Smooth muscle cell (in vitro differentiated cells): ENCODE results near the gene PDCD5. TPM values are rescaled to one million over a fixed set of nuclear protein-coding genes. Genes with fewer than 3 reads are reported as not detected.

Source experiments
- DNase-seq: peaks from one replicate; lab custom pipeline; 2025; ENCODE audit not compliant: unreplicated experiment; lab: John Stamatoyannopoulos, UW
- H2AFZ ChIP-seq: fragments of 200-600 bp; sonication (generic); 2 replicates; pipeline ENCODE4 v1.6.0; 2016; ENCODE audit warnings: antibody characterized with exemption, low read depth, mild to moderate bottlenecking
- H3F3A ChIP-seq: fragments of 200-600 bp; sonication (generic); 2 replicates; pipeline ENCODE4 v1.6.0; 2017; ENCODE audit warnings: antibody characterized with exemption, low read depth
- H3K27ac ChIP-seq: fragments of 200-600 bp; sonication (generic); 2 replicates; pipeline ENCODE4 v1.5.1; 2016; ENCODE audit warnings: low read depth, mild to moderate bottlenecking
- H3K27me3 ChIP-seq: fragments of 200-600 bp; sonication (generic); 2 replicates; pipeline ENCODE4 v1.6.1; 2016; ENCODE audit warnings: low read depth, mild to moderate bottlenecking
- H3K36me3 ChIP-seq: fragments of 200-600 bp; sonication (generic); 2 replicates; pipeline ENCODE4 v1.5.1; 2016; ENCODE audit warnings: low read depth
- H3K4me1 ChIP-seq: fragments of 200-600 bp; sonication (generic); 2 replicates; pipeline ENCODE4 v1.5.1; 2016; ENCODE audit warnings: low read depth
- H3K4me2 ChIP-seq: fragments of 200-600 bp; sonication (generic); 2 replicates; pipeline ENCODE4 v1.6.0; 2016; ENCODE audit warnings: mild to moderate bottlenecking
- H3K4me3 ChIP-seq: fragments of 200-600 bp; sonication (generic); 2 replicates; pipeline ENCODE4 v1.5.1; 2016; ENCODE audit warnings: mild to moderate bottlenecking
- H3K79me2 ChIP-seq: fragments of 200-600 bp; sonication (generic); 2 replicates; pipeline ENCODE4 v1.6.0; 2016; ENCODE audit warnings: low read depth, mild to moderate bottlenecking
- H3K9ac ChIP-seq: fragments of 200-600 bp; sonication (generic); 2 replicates; pipeline ENCODE4 v1.6.0; 2016; ENCODE audit warnings: low read depth
- H3K9me3 ChIP-seq: fragments of 200-600 bp; sonication (generic); replicated peaks from 2 replicates; pipeline ENCODE4 v1.5.1; 2016; ENCODE audit warnings: low read depth
- H4K20me1 ChIP-seq: fragments of 200-600 bp; sonication (generic); 2 replicates; pipeline ENCODE4 v1.6.0; 2016; ENCODE audit warnings: low read depth
- WGBS: methylation state at CpG from one replicate; pipeline ENCODE4 v1.1.7; 2016; ENCODE audit warnings: low lambda C conversion rate; 5-methylcytosine and 5-hydroxymethylcytosine counted together
- polyA plus RNA-seq: library from polyadenylated mRNA; unstranded; fragments of >200 nt; fragmentation: Nextera tagmentation; extraction: Ambion mirVana; gene quantifications from 2 replicates; pipeline ENCODE4 v1.2.1, GENCODE V29; 2016
- total RNA-seq: library from RNA; depleted of rRNA; stranded (reverse); fragments of >200 nt; gene quantifications from 2 replicates; pipeline ENCODE4 v1.2.3, GENCODE V29; 2014
- TF ChIP-seq, protein P1 (sequence below): fragments of 200-600 bp; sonication (generic); IDR thresholded peaks from 2 replicates; pipeline ENCODE4 v1.5.1; 2017; ENCODE audit warnings: borderline replicate concordance, mild to moderate bottlenecking, antibody characterized with exemption; ENCODE audit not compliant: insufficient read depth, poor library complexity, severe bottlenecking

Gene PDCD5
- total and polyA plus RNA-seq, 2 experiments from 2014 or later = 131 to 220 TPM

- TF ChIP-seq, protein P1, sequence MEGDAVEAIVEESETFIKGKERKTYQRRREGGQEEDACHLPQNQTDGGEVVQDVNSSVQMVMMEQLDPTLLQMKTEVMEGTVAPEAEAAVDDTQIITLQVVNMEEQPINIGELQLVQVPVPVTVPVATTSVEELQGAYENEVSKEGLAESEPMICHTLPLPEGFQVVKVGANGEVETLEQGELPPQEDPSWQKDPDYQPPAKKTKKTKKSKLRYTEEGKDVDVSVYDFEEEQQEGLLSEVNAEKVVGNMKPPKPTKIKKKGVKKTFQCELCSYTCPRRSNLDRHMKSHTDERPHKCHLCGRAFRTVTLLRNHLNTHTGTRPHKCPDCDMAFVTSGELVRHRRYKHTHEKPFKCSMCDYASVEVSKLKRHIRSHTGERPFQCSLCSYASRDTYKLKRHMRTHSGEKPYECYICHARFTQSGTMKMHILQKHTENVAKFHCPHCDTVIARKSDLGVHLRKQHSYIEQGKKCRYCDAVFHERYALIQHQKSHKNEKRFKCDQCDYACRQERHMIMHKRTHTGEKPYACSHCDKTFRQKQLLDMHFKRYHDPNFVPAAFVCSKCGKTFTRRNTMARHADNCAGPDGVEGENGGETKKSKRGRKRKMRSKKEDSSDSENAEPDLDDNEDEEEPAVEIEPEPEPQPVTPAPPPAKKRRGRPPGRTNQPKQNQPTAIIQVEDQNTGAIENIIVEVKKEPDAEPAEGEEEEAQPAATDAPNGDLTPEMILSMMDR = no peak
- no peaks in the 10 kb centered on the region for H4K20me1 ChIP-seq
- 100% methylated on average over 2 of the region's 2 CpGs for WGBS
- no peak overlapping the region for H2AFZ ChIP-seq
- H3K36me3 ChIP-seq = peaks cover 7% of the 10 kb centered on the region
- no peak overlapping the region for H3K27ac ChIP-seq
- H3K4me2 ChIP-seq = no peak overlapping the region
- DNase-seq = no peak
- no peak overlapping the region for H3K4me3 ChIP-seq
- H3K9ac ChIP-seq = no peak overlapping the region
- no peaks in the 10 kb centered on the region for H3K4me1 ChIP-seq
- no peaks in the 10 kb centered on the region for H3K9me3 ChIP-seq
- no peaks in the 10 kb centered on the region for H3F3A ChIP-seq
- no peaks in the 10 kb centered on the region for H3K79me2 ChIP-seq
- no peaks in the 10 kb centered on the region for H3K27me3 ChIP-seq
These were observed 13.0 kb downstream of the PDCD5 start for GRCh38 chr19:32594021-32594420.

GRCh38 chr19:32595491-32595890 lies 14.5 kb downstream of the PDCD5 start:
- Histone ChIP-seq H3K27me3 (no peaks in the 10 kb centered on the region), H3K36me3 (peaks cover 7% of the 10 kb centered on the region), H3K4me1 (no peaks in the 10 kb centered on the region), H3K4me2 (no peak overlapping the region), H3K4me3 (no peak overlapping the region), H3K9ac (no peak overlapping the region), H2AFZ (no peak overlapping the region), H3F3A (no peaks in the 10 kb centered on the region), H4K20me1 (no peaks in the 10 kb centered on the region), H3K79me2 (no peaks in the 10 kb centered on the region), H3K9me3 (no peaks in the 10 kb centered on the region), H3K27ac (no peak overlapping the region)
- TF ChIP-seq, protein P1 = no peak
- no peak for DNase-seq
- 94% methylated on average over 6 of the region's 6 CpGs for whole genome bisulfite sequencing

GRCh38 chr19:32598022-32598421 lies 17.0 kb downstream of the PDCD5 start:
- Histone ChIP-seq H3K4me1 (no peaks in the 10 kb centered on the region), H3K27me3 (no peaks in the 10 kb centered on the region), H3K4me3 (no peak overlapping the region), H3K79me2 (no peaks in the 10 kb centered on the region), H2AFZ (no peak overlapping the region), H3K36me3 (peaks cover 7% of the 10 kb centered on the region), H3K27ac (no peak overlapping the region), H4K20me1 (no peaks in the 10 kb centered on the region), H3K4me2 (no peak overlapping the region), H3K9me3 (no peaks in the 10 kb centered on the region), H3F3A (no peaks in the 10 kb centered on the region), H3K9ac (no peak overlapping the region)
- DNase-seq = no peak
- TF ChIP-seq, protein P1 = no peak
- WGBS = 95% methylated on average over 11 of the region's 11 CpGs

GRCh38 chr19:32599258-32599657 lies 18.3 kb downstream of the PDCD5 start:
- Histone ChIP-seq H3K27me3 (no peaks in the 10 kb centered on the region), H4K20me1 (no peaks in the 10 kb centered on the region), H3K79me2 (no peaks in the 10 kb centered on the region), H3K4me3 (no peak overlapping the region), H3K4me2 (no peak overlapping the region), H2AFZ (no peak overlapping the region), H3F3A (no peaks in the 10 kb centered on the region), H3K9ac (no peak overlapping the region), H3K4me1 (no peaks in the 10 kb centered on the region), H3K9me3 (no peaks in the 10 kb centered on the region), H3K27ac (no peak overlapping the region), H3K36me3 (peaks cover 7% of the 10 kb centered on the region)
- 92% methylated on average over 6 of the region's 6 CpGs for WGBS
- no peak for DNase-seq
- TF ChIP-seq, protein P1 = no peak
